Breast epithelium (tissue), 4 donors: ENCODE results near the gene CARS2. TPM values are rescaled to one million over a fixed set of nuclear protein-coding genes. Genes with fewer than 3 reads are reported as not detected.

Source experiments
- DNase-seq, 2 donors: peaks; one replicate each; pipeline ENCODE4 v3.0.0-alpha.2; 2019; ENCODE audit warnings: low spot score in 2 of 2
- H3K27ac ChIP-seq, 2 donors: fragments of 200-600 bp; sonication (generic) in 1 of 2; one replicate each; pipeline ENCODE4 v1.5.1; 2016 to 2019; ENCODE audit warnings: mild to moderate bottlenecking in 1 of 2
- H3K27me3 ChIP-seq, 2 donors: fragments of 200-600 bp; sonication (generic) in 1 of 2; one replicate each; pipeline versions ENCODE4 v1.5.1 to v1.6.0; 2017 to 2019; ENCODE audit warnings: control low read depth in 1 of 2, mild to moderate bottlenecking in 1 of 2
- H3K36me3 ChIP-seq: fragments of 200-600 bp; one replicate; pipeline ENCODE4 v1.5.1; 2019
- H3K4me1 ChIP-seq, 2 donors: fragments of 200-600 bp; sonication (generic); one replicate each; pipeline ENCODE4 v1.5.1; 2016 to 2019; ENCODE audit warnings: control low read depth in 1 of 2
- H3K4me3 ChIP-seq, 3 donors: fragments of 200-600 bp; sonication (generic); 1 replicate in 2 of 3; 2 replicates in 1 of 3; pipeline ENCODE4 v1.5.1; 2016 to 2019; ENCODE audit warnings: mild to moderate bottlenecking in 3 of 3, moderate library complexity in 2 of 3
- H3K9me3 ChIP-seq, 2 donors: fragments of 200-600 bp; sonication (generic) in 1 of 2; one replicate each; pipeline ENCODE4 v1.5.1; 2016 to 2019; ENCODE audit warnings: control low read depth in 1 of 2
- CTCF ChIP-seq, 3 donors: fragments of 450-650 bp; IDR thresholded peaks; one replicate each; pipeline ENCODE4 v1.5.1; 2016 to 2017; ENCODE audit warnings: antibody characterized with exemption in 3 of 3, mild to moderate bottlenecking in 3 of 3, moderate library complexity in 3 of 3
- POLR2A ChIP-seq: fragments of 450-650 bp; IDR thresholded peaks from one replicate; pipeline ENCODE4 v1.6.1; 2016; ENCODE audit warnings: antibody characterized with exemption, mild to moderate bottlenecking, moderate library complexity
- POLR2AphosphoS5 ChIP-seq, 3 donors: sonication (generic); formaldehyde crosslinking; IDR thresholded peaks; one replicate each; pipeline ENCODE4 v1.6.1; 2017; ENCODE audit warnings: antibody characterized with exemption in 3 of 3
- intact Hi-C: fragments of 100-400 bp; cut with DNase I; formaldehyde crosslinking; loops from one replicate; pipeline ENCODE4 v1.15.1; 2023; ENCODE audit warnings: low total_unique reads
- total RNA-seq, 3 donors: library from RNA; depleted of rRNA; stranded (reverse); fragments of >200 nt; gene quantifications; one replicate each; pipeline ENCODE4 v1.1.0, GENCODE V29; 2016

CARS2 gene
- total RNA-seq, 3 donors from 2014 or later = 59.8 to 79.8 (median 61.6) TPM

- Histone ChIP-seq H3K4me3 (no peak overlapping the region), H3K9me3 (no peaks in the 10 kb centered on the region), H3K36me3 (no peaks in the 10 kb centered on the region), H3K27me3 (no peaks in the 10 kb centered on the region), H3K27ac (no peak overlapping the region), H3K4me1 (no peaks in the 10 kb centered on the region)
- no peak for DNase-seq
- intact Hi-C loops = no loop called here
- TF ChIP-seq POLR2A (no peak), CTCF (IDR thresholded peaks at IDR 0.05) (no peak), POLR2AphosphoS5 (IDR thresholded peaks at IDR 0.05) (no peak)
These were observed 23.2 kb downstream of the CARS2 start for GRCh38 chr13:110682746-110683145.

- H3K4me1 ChIP-seq = no peaks in the 10 kb centered on the region
- H3K27ac ChIP-seq = no peak overlapping the region
- H3K9me3 ChIP-seq = no peaks in the 10 kb centered on the region
- no peak for DNase-seq
- H3K27me3 ChIP-seq = no peaks in the 10 kb centered on the region
- TF ChIP-seq POLR2AphosphoS5 (IDR thresholded peaks at IDR 0.05) (no peak), POLR2A (no peak), CTCF (IDR thresholded peaks at IDR 0.05) (no peak)
- intact Hi-C loops = no loop called here
- no peaks in the 10 kb centered on the region for H3K36me3 ChIP-seq
- no peak overlapping the region for H3K4me3 ChIP-seq
These were observed 23.9 kb downstream of the CARS2 start for GRCh38 chr13:110681868-110682550.

- no peak for TF ChIP-seq CTCF (IDR thresholded peaks at IDR 0.05)
- TF ChIP-seq POLR2A = no peak
- TF ChIP-seq POLR2AphosphoS5 (IDR thresholded peaks at IDR 0.05) = no peak
- Histone ChIP-seq H3K27me3 (no peaks in the 10 kb centered on the region), H3K9me3 (no peaks in the 10 kb centered on the region), H3K27ac (no peak overlapping the region), H3K4me1 (no peaks in the 10 kb centered on the region), H3K36me3 (no peaks in the 10 kb centered on the region), H3K4me3 (no peak overlapping the region)
- DNase-seq = no peak
- intact Hi-C loops = no loop called here
These were observed 25.1 kb downstream of the CARS2 start for GRCh38 chr13:110680852-110681251.

DNA sequence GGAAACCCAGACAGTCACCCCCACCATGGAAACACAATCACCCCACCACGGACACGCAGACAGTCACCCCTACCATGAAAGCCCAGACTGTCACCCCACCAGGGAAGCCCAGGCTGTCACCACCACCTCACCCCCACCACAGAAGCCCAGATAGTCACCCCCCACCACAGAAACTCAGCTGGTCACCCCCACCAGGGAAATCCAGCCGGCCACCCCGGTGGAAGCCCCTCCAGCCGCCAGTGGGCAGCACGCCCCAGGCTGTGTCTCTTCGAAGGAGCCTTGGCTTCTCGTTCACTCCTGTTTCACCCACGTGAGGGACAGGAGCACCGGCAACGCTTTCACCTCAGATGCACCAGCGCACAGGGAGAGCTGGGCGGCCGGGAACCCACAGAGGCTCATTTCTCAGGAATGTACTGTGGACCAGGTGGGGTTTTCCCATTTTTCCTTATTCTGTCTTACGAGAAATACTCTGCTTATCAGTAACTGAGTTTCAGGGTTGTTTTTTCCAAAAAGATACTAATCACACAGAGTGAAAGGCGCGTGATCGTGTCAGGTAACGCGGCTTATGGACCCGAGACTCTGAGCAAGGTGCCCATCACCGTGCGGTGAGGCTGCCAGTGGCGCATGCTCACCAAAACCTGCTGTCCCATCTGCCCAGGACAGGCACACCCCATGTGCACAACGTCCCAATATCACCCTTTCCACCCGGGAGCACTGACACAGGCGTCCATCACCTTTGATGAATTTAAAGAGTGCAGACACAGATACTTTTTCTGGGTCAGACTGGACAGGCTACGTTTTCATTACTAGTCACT, 28.0 kb downstream of the CARS2 start:
- H3K27ac ChIP-seq = no peak overlapping the region
- no peaks in the 10 kb centered on the region for H3K27me3 ChIP-seq
- TF ChIP-seq CTCF (IDR thresholded peaks at IDR 0.05) (no peak), POLR2A (no peak), POLR2AphosphoS5 (IDR thresholded peaks at IDR 0.05) (no peak)
- no peaks in the 10 kb centered on the region for H3K4me1 ChIP-seq
- no peaks in the 10 kb centered on the region for H3K36me3 ChIP-seq
- intact Hi-C loops = no loop called here
- H3K4me3 ChIP-seq = no peak overlapping the region
- no peaks in the 10 kb centered on the region for H3K9me3 ChIP-seq
- DNase-seq = no peak
